GM19023 (cell line): ENCODE results near the gene CAVIN2.

ENCODE experiments used
- ATAC-seq: cut with Tn5 transposase; IDR thresholded peaks from one replicate; pipeline ENCODE4 v1.9.1; 2021; ENCODE audit warnings: mild to moderate bottlenecking, moderate library complexity; ENCODE audit not compliant: unreplicated experiment

CAVIN2 gene

GRCh38 chr2:191840921-191841320 is 6.0 kb downstream of the CAVIN2 start:
- no peak for ATAC-seq

GRCh38 chr2:191839918-191840804 is 6.7 kb downstream of the CAVIN2 start:
- no peak for ATAC-seq

- no peak for ATAC-seq
These were observed 8.4 kb downstream of the CAVIN2 start for GRCh38 chr2:191838526-191838925.

- peak; percentile 59 for ATAC-seq
These were observed 9.8 kb downstream of the CAVIN2 start for GRCh38 chr2:191836853-191837769.

- ATAC-seq = no peak
These were observed 10.4 kb downstream of the CAVIN2 start for GRCh38 chr2:191836471-191836852.

GRCh38 chr2:191835539-191836350 is 11.1 kb downstream of the CAVIN2 start:
- ATAC-seq = no peak

- ATAC-seq = no peak
These were observed 11.8 kb downstream of the CAVIN2 start for GRCh38 chr2:191835100-191835499.

- ATAC-seq = no peak
These were observed 13.5 kb downstream of the CAVIN2 start for GRCh38 chr2:191833356-191833755.

- ATAC-seq = no peak
These were observed 14.2 kb downstream of the CAVIN2 start for GRCh38 chr2:191832668-191833067.

- ATAC-seq = no peak
These were observed 15.4 kb downstream of the CAVIN2 start for GRCh38 chr2:191831410-191831994.

- no peak for ATAC-seq
These were observed 22.5 kb downstream of the CAVIN2 start for GRCh38 chr2:191824398-191824797.

GRCh38 chr2:191821078-191821477 is 25.8 kb downstream of the CAVIN2 start:
- ATAC-seq = no peak

GRCh38 chr2:191818725-191819350 is 28.1 kb downstream of the CAVIN2 start:
- no peak for ATAC-seq

GRCh38 chr2:191818133-191818532 is 28.8 kb downstream of the CAVIN2 start:
- ATAC-seq = no peak

- no peak for ATAC-seq
These were observed 31.9 kb downstream of the CAVIN2 start for GRCh38 chr2:191815010-191815409.

- no peak for ATAC-seq
These were observed 32.9 kb downstream of the CAVIN2 start for GRCh38 chr2:191813943-191814342.

- no peak for ATAC-seq
These were observed 34.9 kb downstream of the CAVIN2 start for GRCh38 chr2:191811807-191812602.

GRCh38 chr2:191806396-191806795 is 40.5 kb downstream of the CAVIN2 start:
- ATAC-seq = no peak

- ATAC-seq = no peak
These were observed 42.1 kb downstream of the CAVIN2 start for GRCh38 chr2:191804766-191805165.
